ENCODE measurements around the gene RPL4. TPM values are rescaled to one million over a fixed set of nuclear protein-coding genes. Genes with fewer than 3 reads are reported as not detected.

RPL4 gene
- 2,560 and 2,646 TPM in 2 replicates for total RNA-seq
- long read RNA-seq, transcript RPL4-201 (10 exons, 2,769 nt), result major isoform, 11,807 of 12,065 reads
- long read RNA-seq, partial matches to known transcripts, result 157 of 12,065 reads
- long read RNA-seq, other reads (novel, unspliced or antisense), result 96 of 12,065 reads

DNA sequence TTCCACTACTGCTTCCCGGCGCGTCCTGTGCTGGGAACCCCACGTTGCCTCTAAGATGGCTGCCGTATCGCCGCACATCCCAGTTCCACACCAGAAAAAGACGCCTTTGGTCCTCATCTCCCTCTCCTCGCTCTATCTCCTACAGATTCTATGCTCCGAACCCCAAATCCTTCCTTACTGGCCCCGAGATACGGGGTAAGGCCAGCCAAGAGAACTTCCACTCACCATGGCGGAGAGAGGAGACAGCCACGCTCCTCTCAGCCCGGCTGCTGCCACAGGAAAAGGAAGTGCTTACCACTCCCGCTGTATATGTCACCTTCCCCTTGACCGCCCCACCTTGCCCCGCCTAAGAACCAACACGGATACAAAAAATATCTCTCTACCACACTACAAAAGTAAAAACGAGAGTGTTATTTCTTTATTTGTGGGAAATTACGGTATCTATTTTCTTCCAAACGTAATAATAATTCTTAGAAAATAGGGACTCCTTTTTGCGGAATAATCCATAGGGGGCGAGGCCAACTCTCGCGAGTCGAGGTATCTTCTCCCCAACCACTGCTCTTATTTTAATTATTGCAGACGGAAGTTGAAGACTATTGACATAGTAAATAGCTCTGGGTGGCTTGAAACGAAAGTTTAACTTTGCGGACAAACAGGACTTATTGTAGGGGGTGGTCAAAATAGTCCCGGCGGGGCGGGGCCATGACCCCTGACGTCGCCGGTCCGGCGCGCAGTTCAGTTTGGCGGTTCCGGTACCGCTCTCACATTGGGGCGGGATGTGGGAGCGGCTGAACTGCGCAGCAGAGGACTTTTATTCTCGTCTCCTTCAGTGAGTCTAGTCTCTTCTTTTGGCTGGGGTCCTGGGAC, at the start of gene RPL4, which contains the start of gene ZWILCH:
TSS of gene RPL4 (minus strand) at position 293 of the 867 bp plus-strand sequence. CDS start at position 228, 65 bp downstream.
TSS of gene ZWILCH (plus strand) at position 764 of the 867 bp plus-strand sequence. CDS start at position 777, 13 bp downstream.
- Mint-ChIP-seq H3K27me3 (ENCODE audit: unreplicated experiment) (no peaks in the 10 kb centered on the region), H3K9me3 (ENCODE audit: unreplicated experiment) (no peaks in the 10 kb centered on the region), H3K27ac (ENCODE audit: unreplicated experiment) (peak within 1 kb of the TSS; percentile 98), H3K4me1 (ENCODE audit: unreplicated experiment) (peaks cover 32% of the 10 kb centered on the region), H3K36me3 (ENCODE audit: unreplicated experiment) (peaks cover 27% of the 10 kb centered on the region), H3K4me3 (ENCODE audit: unreplicated experiment) (peak within 1 kb of the TSS; percentile 97)
- TF ChIP-seq, protein P1, sequence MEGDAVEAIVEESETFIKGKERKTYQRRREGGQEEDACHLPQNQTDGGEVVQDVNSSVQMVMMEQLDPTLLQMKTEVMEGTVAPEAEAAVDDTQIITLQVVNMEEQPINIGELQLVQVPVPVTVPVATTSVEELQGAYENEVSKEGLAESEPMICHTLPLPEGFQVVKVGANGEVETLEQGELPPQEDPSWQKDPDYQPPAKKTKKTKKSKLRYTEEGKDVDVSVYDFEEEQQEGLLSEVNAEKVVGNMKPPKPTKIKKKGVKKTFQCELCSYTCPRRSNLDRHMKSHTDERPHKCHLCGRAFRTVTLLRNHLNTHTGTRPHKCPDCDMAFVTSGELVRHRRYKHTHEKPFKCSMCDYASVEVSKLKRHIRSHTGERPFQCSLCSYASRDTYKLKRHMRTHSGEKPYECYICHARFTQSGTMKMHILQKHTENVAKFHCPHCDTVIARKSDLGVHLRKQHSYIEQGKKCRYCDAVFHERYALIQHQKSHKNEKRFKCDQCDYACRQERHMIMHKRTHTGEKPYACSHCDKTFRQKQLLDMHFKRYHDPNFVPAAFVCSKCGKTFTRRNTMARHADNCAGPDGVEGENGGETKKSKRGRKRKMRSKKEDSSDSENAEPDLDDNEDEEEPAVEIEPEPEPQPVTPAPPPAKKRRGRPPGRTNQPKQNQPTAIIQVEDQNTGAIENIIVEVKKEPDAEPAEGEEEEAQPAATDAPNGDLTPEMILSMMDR (IDR thresholded peaks at IDR 0.05), result no peak
- DNase-seq (ENCODE audit: extremely low spot score, unreplicated experiment), result peak; percentile 90

DNA sequence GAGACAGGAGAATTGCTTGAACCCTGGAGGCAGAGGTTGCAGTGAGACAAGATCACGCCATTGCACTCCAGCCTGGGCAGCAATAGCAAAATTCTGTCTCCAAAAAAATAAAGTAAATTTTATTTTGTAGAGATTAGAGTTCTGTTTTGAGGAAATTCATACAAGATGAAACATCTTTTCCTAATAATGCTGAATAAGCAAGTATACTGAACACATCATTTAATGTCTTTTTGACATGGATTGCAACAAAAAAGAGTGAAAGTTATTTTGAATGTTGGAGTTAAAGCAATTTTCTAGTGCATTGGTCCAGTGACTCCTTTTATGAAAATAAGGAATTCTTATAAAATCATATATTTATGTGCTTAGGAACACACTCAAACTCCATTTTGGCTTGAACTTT, 40.6 kb upstream of the RPL4 start:
- no peaks in the 10 kb centered on the region for H3K9me3 Mint-ChIP-seq (ENCODE audit: unreplicated experiment)
- H3K27me3 Mint-ChIP-seq (ENCODE audit: unreplicated experiment), result no peaks in the 10 kb centered on the region

DNA sequence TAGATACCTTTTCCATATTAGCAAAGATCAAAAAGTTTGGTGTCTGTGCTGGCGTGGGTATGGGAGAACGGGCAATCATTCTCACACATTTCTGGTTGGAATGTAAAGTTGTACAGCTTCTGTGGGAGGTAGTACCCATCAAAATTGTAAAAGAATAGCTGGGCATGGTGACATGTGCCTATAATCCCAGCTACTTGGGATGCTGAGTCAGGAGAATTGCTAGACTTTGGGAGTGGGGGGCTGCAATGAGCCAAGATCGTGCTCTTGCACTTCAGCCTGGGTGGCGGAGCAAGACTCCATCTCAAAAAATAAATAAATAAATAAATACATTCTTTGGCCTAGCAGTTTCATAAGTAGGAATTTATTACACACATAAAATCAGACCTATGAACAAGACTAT, 38.2 kb upstream of the RPL4 start:
- H3K9me3 Mint-ChIP-seq (ENCODE audit: unreplicated experiment), result no peaks in the 10 kb centered on the region
- H3K27ac Mint-ChIP-seq (ENCODE audit: unreplicated experiment), result no peak overlapping the region
- no peak overlapping the region for H3K4me3 Mint-ChIP-seq (ENCODE audit: unreplicated experiment)
- TF ChIP-seq, protein P1 (IDR thresholded peaks at IDR 0.05), result no peak
- H3K27me3 Mint-ChIP-seq (ENCODE audit: unreplicated experiment), result no peaks in the 10 kb centered on the region
- H3K4me1 Mint-ChIP-seq (ENCODE audit: unreplicated experiment), result no peaks in the 10 kb centered on the region
- no peak for DNase-seq (ENCODE audit: extremely low spot score, unreplicated experiment)
- peaks cover 27% of the 10 kb centered on the region for H3K36me3 Mint-ChIP-seq (ENCODE audit: unreplicated experiment)

More for the DNA sequence above, 40.6 kb upstream of the RPL4 start:
- no peak overlapping the region for H3K4me3 Mint-ChIP-seq (ENCODE audit: unreplicated experiment)
- no peaks in the 10 kb centered on the region for H3K4me1 Mint-ChIP-seq (ENCODE audit: unreplicated experiment)
- no peak overlapping the region for H3K27ac Mint-ChIP-seq (ENCODE audit: unreplicated experiment)
- TF ChIP-seq, protein P1 (IDR thresholded peaks at IDR 0.05), result no peak
- DNase-seq (ENCODE audit: extremely low spot score, unreplicated experiment), result no peak
- H3K36me3 Mint-ChIP-seq (ENCODE audit: unreplicated experiment), result peaks cover 20% of the 10 kb centered on the region

DNA sequence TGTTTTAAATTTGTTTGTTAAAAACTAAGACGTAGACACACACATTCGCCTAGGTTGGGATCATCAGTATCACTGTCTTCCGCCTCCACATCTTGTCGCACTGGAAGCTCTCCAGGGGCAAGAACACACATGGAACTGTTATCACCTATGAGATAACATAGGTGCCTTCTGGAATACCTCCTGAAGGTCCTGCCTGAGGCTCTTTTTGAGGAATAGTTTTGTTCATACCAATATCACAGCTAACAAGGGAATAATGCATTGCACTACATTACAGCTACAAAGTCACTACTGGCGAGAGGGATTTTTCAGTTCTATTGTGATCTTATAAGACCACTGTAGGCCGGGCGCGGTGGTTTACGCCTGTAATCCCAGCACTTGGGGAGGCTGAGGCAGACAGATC, 30.4 kb upstream of the RPL4 start:
- TF ChIP-seq, protein P1 (IDR thresholded peaks at IDR 0.05), result no peak
- Mint-ChIP-seq H3K36me3 (ENCODE audit: unreplicated experiment) (peaks cover 29% of the 10 kb centered on the region), H3K4me3 (ENCODE audit: unreplicated experiment) (no peak overlapping the region), H3K4me1 (ENCODE audit: unreplicated experiment) (peaks cover under 1% of the 10 kb centered on the region), H3K9me3 (ENCODE audit: unreplicated experiment) (no peaks in the 10 kb centered on the region), H3K27ac (ENCODE audit: unreplicated experiment) (no peak overlapping the region), H3K27me3 (ENCODE audit: unreplicated experiment) (no peaks in the 10 kb centered on the region)
- no peak for DNase-seq (ENCODE audit: extremely low spot score, unreplicated experiment)

DNA sequence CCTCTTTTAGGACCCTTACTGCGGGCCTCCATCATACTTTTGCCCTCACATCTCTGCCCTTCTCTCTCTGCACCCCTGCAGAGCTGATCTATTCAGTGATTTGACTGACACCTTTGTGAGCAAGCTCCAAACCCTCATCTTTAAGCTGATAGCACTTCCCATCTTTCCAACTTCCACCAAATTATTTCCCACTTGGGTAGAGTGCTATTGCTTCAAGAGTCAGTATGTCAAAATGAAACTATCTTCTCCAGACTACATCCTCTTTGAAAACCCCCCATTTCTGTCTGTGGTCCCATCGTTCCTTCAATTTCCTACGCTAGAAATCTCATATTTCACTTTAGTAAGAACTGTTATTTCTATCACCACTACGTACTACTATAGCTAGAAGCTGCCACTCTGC, 20.2 kb upstream of the RPL4 start:
- Mint-ChIP-seq H3K9me3 (ENCODE audit: unreplicated experiment) (no peaks in the 10 kb centered on the region), H3K27ac (ENCODE audit: unreplicated experiment) (no peak overlapping the region), H3K4me3 (ENCODE audit: unreplicated experiment) (no peak overlapping the region), H3K27me3 (ENCODE audit: unreplicated experiment) (no peaks in the 10 kb centered on the region), H3K4me1 (ENCODE audit: unreplicated experiment) (no peaks in the 10 kb centered on the region), H3K36me3 (ENCODE audit: unreplicated experiment) (peaks cover 27% of the 10 kb centered on the region)
- DNase-seq (ENCODE audit: extremely low spot score, unreplicated experiment), result no peak
- TF ChIP-seq, protein P1 (IDR thresholded peaks at IDR 0.05), result no peak
